Upper lobe of right lung (tissue), 1 donor: ENCODE measurements around the gene ATR. TPM values are rescaled to one million over a fixed set of nuclear protein-coding genes. Genes with fewer than 3 reads are reported as not detected.

ENCODE experiments used
- ATAC-seq: fragments of 200-7000 bp; cut with Tn5 transposase; one replicate; pipeline ENCODE4 v1.9.1; 2020; ENCODE audit warnings: mild to moderate bottlenecking, moderate library complexity
- DNase-seq: peaks from one replicate; pipeline ENCODE4 v3.0.0-alpha.2; 2020
- H3K27ac ChIP-seq: fragments of 200-600 bp; one replicate; pipeline ENCODE4 v1.8.0; 2022
- H3K27me3 ChIP-seq: fragments of 200-600 bp; one replicate; pipeline ENCODE4 v1.8.0; 2022; ENCODE audit warnings: mild to moderate bottlenecking
- H3K36me3 ChIP-seq: fragments of 200-600 bp; one replicate; pipeline ENCODE4 v1.8.0; 2022
- H3K4me1 ChIP-seq: fragments of 200-600 bp; one replicate; pipeline ENCODE4 v1.8.0; 2022
- H3K4me3 ChIP-seq: fragments of 200-600 bp; one replicate; pipeline ENCODE4 v1.8.0; 2022; ENCODE audit warnings: mild to moderate bottlenecking
- H3K9me3 ChIP-seq: fragments of 200-600 bp; one replicate; pipeline ENCODE4 v1.8.0; 2022
- CTCF ChIP-seq: fragments of 200-600 bp; IDR thresholded peaks from one replicate; pipeline ENCODE4 v1.8.0; 2022; ENCODE audit warnings: antibody characterized with exemption
- intact Hi-C: fragments of 100-400 bp; cut with DNase I; formaldehyde crosslinking; loops from one replicate; pipeline ENCODE4 v1.11.0; 2022
- total RNA-seq: library from RNA; stranded (reverse); fragmentation: NEBNext Ultra II Directional; extraction: Animal tissue kit (Norgen Biotek cat#: 25700); gene quantifications from one replicate; pipeline ENCODE4 v1.2.1, GENCODE V29; 2021
- donor health status: DM: no; HTN: yes; CAD: no; lungs with severe emphysema.

Gene ATR
- total RNA-seq, 1 donor from 2014 or later = 23.0 TPM

GRCh38 chr3:142498397-142499180, 79.9 kb downstream of the ATR start:
- Histone ChIP-seq H3K36me3 (peaks cover 48% of the 10 kb centered on the region), H3K27ac (no peak overlapping the region), H3K27me3 (no peaks in the 10 kb centered on the region), H3K9me3 (no peaks in the 10 kb centered on the region), H3K4me3 (no peak overlapping the region), H3K4me1 (no peaks in the 10 kb centered on the region)
- intact Hi-C loops = no loop called here
- no peak for ATAC-seq
- DNase-seq = no peak
- TF ChIP-seq CTCF = no peak

- no peak overlapping the region for H3K4me3 ChIP-seq
- ATAC-seq = no peak
- no peaks in the 10 kb centered on the region for H3K27me3 ChIP-seq
- no peaks in the 10 kb centered on the region for H3K9me3 ChIP-seq
- no peak for DNase-seq
- TF ChIP-seq CTCF = no peak
- peaks cover 52% of the 10 kb centered on the region for H3K36me3 ChIP-seq
- intact Hi-C loops = no loop called here
- H3K27ac ChIP-seq = no peak overlapping the region
- H3K4me1 ChIP-seq = no peaks in the 10 kb centered on the region
Observed at GRCh38 chr3:142497729-142498128, 80.8 kb downstream of the ATR start.

- H3K4me3 ChIP-seq = no peak overlapping the region
- no peaks in the 10 kb centered on the region for H3K4me1 ChIP-seq
- H3K9me3 ChIP-seq = no peaks in the 10 kb centered on the region
- H3K27ac ChIP-seq = no peak overlapping the region
- H3K36me3 ChIP-seq = peaks cover 66% of the 10 kb centered on the region
- ATAC-seq (no peak), DNase-seq (no peak)
- intact Hi-C loops = no loop called here
- H3K27me3 ChIP-seq = no peaks in the 10 kb centered on the region
- no peak for TF ChIP-seq CTCF
Observed at GRCh38 chr3:142495103-142495502, 83.4 kb downstream of the ATR start.

GRCh38 chr3:142492184-142492583, 86.3 kb downstream of the ATR start:
- no peak for DNase-seq
- intact Hi-C loops = no loop called here
- Histone ChIP-seq H3K27ac (no peak overlapping the region), H3K36me3 (peaks cover 60% of the 10 kb centered on the region), H3K9me3 (no peaks in the 10 kb centered on the region), H3K4me3 (no peak overlapping the region), H3K4me1 (no peaks in the 10 kb centered on the region), H3K27me3 (no peaks in the 10 kb centered on the region)
- ATAC-seq = no peak
- no peak for TF ChIP-seq CTCF

GRCh38 chr3:142489572-142490323, 88.8 kb downstream of the ATR start:
- Histone ChIP-seq H3K4me1 (no peaks in the 10 kb centered on the region), H3K27me3 (no peaks in the 10 kb centered on the region), H3K36me3 (peaks cover 59% of the 10 kb centered on the region), H3K27ac (no peak overlapping the region), H3K4me3 (no peak overlapping the region), H3K9me3 (no peaks in the 10 kb centered on the region)
- DNase-seq (no peak), ATAC-seq (no peak)
- intact Hi-C loops = no loop called here
- TF ChIP-seq CTCF = no peak
